Activated T-helper 2 cell treated with anti-CD3 and anti-CD28 coated beads, Interferon-gamma antibody, Interleukin-2, Interleukin-4, amounts not matched to agents 10 μg/mL and 5 μg/mL and 100 μg/mL, durations not matched to agents 14 hours and 24 hours and 36 hours (primary cell): ENCODE results near the gene U2AF2. TPM values are rescaled to one million over a fixed set of nuclear protein-coding genes. Genes with fewer than 3 reads are reported as not detected.

ENCODE experiments used
- DNase-seq: peaks from one replicate; pipeline ENCODE4 v3.0.0; 2021; ENCODE audit warnings: low spot score
- H3K27ac Mint-ChIP-seq: one replicate; pipeline ENCODE4 v1.8.0; 2021; ENCODE audit warnings: mixed read lengths
- H3K27me3 Mint-ChIP-seq: one replicate; pipeline ENCODE4 v1.8.0; 2021; ENCODE audit warnings: low read depth, mixed read lengths
- H3K36me3 Mint-ChIP-seq: one replicate; pipeline ENCODE4 v1.8.0; 2021; ENCODE audit warnings: low read depth, mixed read lengths
- H3K4me1 Mint-ChIP-seq: one replicate; pipeline ENCODE4 v1.8.0; 2021; ENCODE audit warnings: low read depth, mixed read lengths
- H3K4me3 Mint-ChIP-seq: one replicate; pipeline ENCODE4 v1.8.0; 2021; ENCODE audit warnings: low read depth, mild to moderate bottlenecking, moderate library complexity, mixed read lengths
- H3K9me3 Mint-ChIP-seq: one replicate; pipeline ENCODE4 v1.8.0; 2021; ENCODE audit warnings: mixed read lengths
- intact Hi-C: fragments of 100-400 bp; cut with micrococcal nuclease; formaldehyde crosslinking; loops from one replicate; pipeline ENCODE4 v1.15.1; 2023
- total RNA-seq: library from RNA; stranded (reverse); gene quantifications from 2 replicates; pipeline ENCODE4 v1.2.3, GENCODE V29; 2022

Gene U2AF2
- total RNA-seq, 1 donor from 2014 or later: 351 TPM

GRCh38 chr19:55640577-55641425 lies 14.0 kb upstream of the U2AF2 start, which contains the start of gene ZNF580:
Gene ZNF580 (plus strand): TSS chr19:55641002. CDS start chr19:55642509, 1,507 bp downstream.
- intact Hi-C loops: loop anchor here (5.0 to 10.0 kb wide), 3 partner anchors 36 to 386 kb away; partner anchors contain the start of genes EPN1, PPP6R1 and RPL28
- DNase-seq: peak; percentile 51
- Mint-ChIP-seq H3K27me3 (no peaks in the 10 kb centered on the region), H3K27ac (peak within 1 kb of the TSS; percentile 95), H3K4me3 (peak within 1 kb of the TSS; percentile 99), H3K9me3 (no peaks in the 10 kb centered on the region), H3K4me1 (peaks cover 46% of the 10 kb centered on the region), H3K36me3 (peaks cover 67% of the 10 kb centered on the region)

GRCh38 chr19:55641426-55642152 lies 13.2 kb upstream of the U2AF2 start:
- intact Hi-C loops: loop anchor here (5.0 to 10.0 kb wide), 3 partner anchors 36 to 387 kb away; partner anchors contain the start of genes EPN1, PPP6R1 and RPL28
- peak; percentile 25 for DNase-seq
- peak overlapping the region; percentile 99 for H3K4me3 Mint-ChIP-seq

GRCh38 chr19:55642153-55643002 lies 12.5 kb upstream of the U2AF2 start:
- Mint-ChIP-seq H3K27ac (peak overlapping the region; percentile 97), H3K36me3 (peaks cover 66% of the 10 kb centered on the region), H3K4me1 (peaks cover 39% of the 10 kb centered on the region), H3K9me3 (no peaks in the 10 kb centered on the region), H3K27me3 (no peaks in the 10 kb centered on the region), H3K4me3 (peak overlapping the region; percentile 99)
- DNase-seq: no peak
- intact Hi-C loops: loop anchor here (1.0 to 10.0 kb wide), 6 partner anchors 7 to 388 kb away; partner anchors contain the start of genes EPN1, FIZ1, PPP6R1 and RPL28

More at GRCh38 chr19:55641426-55642152, 13.2 kb upstream of the U2AF2 start:
- Mint-ChIP-seq H3K9me3 (no peaks in the 10 kb centered on the region), H3K27me3 (no peaks in the 10 kb centered on the region), H3K27ac (peak overlapping the region; percentile 95), H3K4me1 (peaks cover 38% of the 10 kb centered on the region), H3K36me3 (peaks cover 62% of the 10 kb centered on the region)

- DNase-seq: peak; percentile 77
- Mint-ChIP-seq H3K36me3 (peaks cover 58% of the 10 kb centered on the region), H3K9me3 (no peaks in the 10 kb centered on the region), H3K27me3 (no peaks in the 10 kb centered on the region), H3K4me3 (peak within 1 kb of the TSS; percentile 99), H3K4me1 (peaks cover 36% of the 10 kb centered on the region), H3K27ac (peak within 1 kb of the TSS; percentile 97)
- intact Hi-C loops: loop anchor here (1.0 to 10.0 kb wide), 6 partner anchors 8 to 388 kb away; partner anchors contain the start of genes EPN1, FIZ1, PPP6R1 and RPL28
Measured at GRCh38 chr19:55643003-55643886, 11.6 kb upstream of the U2AF2 start, which contains the start of gene ZNF581. Gene ZNF581 (plus strand): TSS chr19:55643649. CDS start chr19:55644572, 923 bp downstream.

- H3K36me3 Mint-ChIP-seq: peaks cover 58% of the 10 kb centered on the region
Measured at GRCh38 chr19:55643887-55644176, 11.0 kb upstream of the U2AF2 start.

GRCh38 chr19:55644191-55644833 lies 10.5 kb upstream of the U2AF2 start:
- H3K4me3 Mint-ChIP-seq: peak overlapping the region; percentile 92
- H3K27ac Mint-ChIP-seq: peak overlapping the region; percentile 92
- H3K36me3 Mint-ChIP-seq: peaks cover 54% of the 10 kb centered on the region
- H3K9me3 Mint-ChIP-seq: no peaks in the 10 kb centered on the region
- no peaks in the 10 kb centered on the region for H3K27me3 Mint-ChIP-seq
- DNase-seq: no peak
- intact Hi-C loops: loop anchor here (5.0 to 10.0 kb wide), 3 partner anchors 33 to 390 kb away; partner anchors contain the start of genes EPN1, PPP6R1 and RPL28
- peaks cover 34% of the 10 kb centered on the region for H3K4me1 Mint-ChIP-seq

More at GRCh38 chr19:55643887-55644176, 11.0 kb upstream of the U2AF2 start:
- DNase-seq: no peak
- Mint-ChIP-seq H3K27me3 (no peaks in the 10 kb centered on the region), H3K4me1 (peaks cover 36% of the 10 kb centered on the region), H3K9me3 (no peaks in the 10 kb centered on the region), H3K4me3 (peak overlapping the region; percentile 92), H3K27ac (peak overlapping the region; percentile 92)
- intact Hi-C loops: loop anchor here (1.0 to 10.0 kb wide), 6 partner anchors 9 to 389 kb away; partner anchors contain the start of genes EPN1, FIZ1, PPP6R1 and RPL28

GRCh38 chr19:55644842-55645511 lies 9.9 kb upstream of the U2AF2 start:
- no peak for DNase-seq
- Mint-ChIP-seq H3K4me1 (peaks cover 39% of the 10 kb centered on the region), H3K36me3 (peaks cover 52% of the 10 kb centered on the region), H3K9me3 (no peaks in the 10 kb centered on the region), H3K27me3 (no peaks in the 10 kb centered on the region), H3K4me3 (peak overlapping the region; percentile 92), H3K27ac (peak overlapping the region; percentile 92)
- intact Hi-C loops: loop anchor here (5.0 to 10.0 kb wide), 3 partner anchors 32 to 390 kb away; partner anchors contain the start of genes EPN1, PPP6R1 and RPL28

- H3K9me3 Mint-ChIP-seq: no peaks in the 10 kb centered on the region
- H3K4me1 Mint-ChIP-seq: peaks cover 36% of the 10 kb centered on the region
- H3K27ac Mint-ChIP-seq: no peak overlapping the region
- H3K4me3 Mint-ChIP-seq: peak overlapping the region; percentile 64
- intact Hi-C loops: loop anchor here (10.0 kb wide), 1 partner anchor 391 kb away; the partner anchor contains the start of gene PPP6R1
- no peak for DNase-seq
- H3K36me3 Mint-ChIP-seq: peaks cover 47% of the 10 kb centered on the region
- no peaks in the 10 kb centered on the region for H3K27me3 Mint-ChIP-seq
Measured at GRCh38 chr19:55645512-55645881, 9.3 kb upstream of the U2AF2 start.

GRCh38 chr19:55646889-55647731 lies 7.7 kb upstream of the U2AF2 start:
- DNase-seq: no peak
- peak overlapping the region; percentile 62 for H3K27ac Mint-ChIP-seq
- H3K4me3 Mint-ChIP-seq: peak overlapping the region; percentile 78
- H3K9me3 Mint-ChIP-seq: no peaks in the 10 kb centered on the region
- peaks cover 34% of the 10 kb centered on the region for H3K4me1 Mint-ChIP-seq
- intact Hi-C loops: loop anchor here (10.0 kb wide), 1 partner anchor 392 kb away; the partner anchor contains the start of gene PPP6R1
- H3K27me3 Mint-ChIP-seq: no peaks in the 10 kb centered on the region
- peaks cover 43% of the 10 kb centered on the region for H3K36me3 Mint-ChIP-seq
